GM23338 (cell line): ENCODE data around the gene C10orf71. TPM values are rescaled to one million over a fixed set of nuclear protein-coding genes. Genes with fewer than 3 reads are reported as not detected.

Source experiments
- ATAC-seq: fragments of 200-7000 bp; cut with Tn5 transposase; 3 replicates; pipeline ENCODE4 v1.9.1; 2020
- DNase-seq: peaks from one replicate; pipeline ENCODE4 v3.0.0-alpha.2; 2015; ENCODE audit warnings: low spot score
- H2AFZ ChIP-seq: fragments of 200-600 bp; sonication (generic); 2 replicates; pipeline ENCODE4 v1.8.0; 2016; ENCODE audit warnings: antibody characterized with exemption, mild to moderate bottlenecking, moderate library complexity
- H3F3A ChIP-seq: fragments of 200-600 bp; sonication (generic); replicated peaks from 2 replicates; pipeline ENCODE4 v1.8.0; 2017; ENCODE audit warnings: antibody characterized with exemption, mixed run types, low read depth
- H3K27ac ChIP-seq: fragments of 200-600 bp; sonication (generic); 2 replicates; pipeline ENCODE4 v1.6.1; 2016; ENCODE audit warnings: low read depth
- H3K27me3 ChIP-seq: fragments of 200-600 bp; sonication (generic); 2 replicates; pipeline ENCODE4 v1.8.0; 2016; ENCODE audit warnings: mild to moderate bottlenecking, mixed run types, moderate library complexity; ENCODE audit not compliant: insufficient read depth
- H3K36me3 ChIP-seq: fragments of 200-600 bp; sonication (generic); 2 replicates; pipeline ENCODE4 v1.8.0; 2016; ENCODE audit warnings: mild to moderate bottlenecking; ENCODE audit not compliant: insufficient read depth
- H3K4me1 ChIP-seq: fragments of 200-600 bp; sonication (generic); 2 replicates; pipeline ENCODE4 v1.8.0; 2016; ENCODE audit warnings: mild to moderate bottlenecking, moderate library complexity; ENCODE audit not compliant: insufficient read depth
- H3K4me2 ChIP-seq: fragments of 200-600 bp; sonication (generic); 2 replicates; pipeline ENCODE4 v1.7.1; 2017; ENCODE audit warnings: mixed run types
- H3K4me3 ChIP-seq: fragments of 200-600 bp; sonication (generic); 2 replicates; pipeline ENCODE4 v1.6.1; 2016; ENCODE audit warnings: mixed run types
- H3K79me2 ChIP-seq: fragments of 200-600 bp; sonication (generic); replicated peaks from 2 replicates; pipeline ENCODE4 v1.8.0; 2017; ENCODE audit warnings: mild to moderate bottlenecking; ENCODE audit not compliant: insufficient read depth
- H3K9me2 ChIP-seq: fragments of 200-600 bp; sonication (generic); 2 replicates; pipeline ENCODE4 v1.8.0; 2017; ENCODE audit not compliant: insufficient read depth
- H4K20me1 ChIP-seq: fragments of 200-600 bp; sonication (generic); replicated peaks from 2 replicates; pipeline ENCODE4 v1.8.0; 2017; ENCODE audit warnings: mild to moderate bottlenecking; ENCODE audit not compliant: insufficient read depth
- H3K27ac Mint-ChIP-seq: 2 replicates; pipeline ENCODE4 v1.8.0; 2020; ENCODE audit warnings: inconsistent platforms, mild to moderate bottlenecking, moderate library complexity, mixed read lengths
- H3K27me3 Mint-ChIP-seq: 3 replicates; pipeline ENCODE4 v1.8.0; 2022; ENCODE audit warnings: low read depth, mild to moderate bottlenecking, moderate library complexity, mixed read lengths, inconsistent platforms; ENCODE audit not compliant: insufficient read depth, poor library complexity
- H3K36me3 Mint-ChIP-seq: 3 replicates; pipeline ENCODE4 v1.8.0; 2021; ENCODE audit warnings: low read depth, mild to moderate bottlenecking, inconsistent platforms, moderate library complexity, mixed read lengths
- H3K4me1 Mint-ChIP-seq: 3 replicates; pipeline ENCODE4 v1.8.0; 2020; ENCODE audit warnings: mild to moderate bottlenecking, inconsistent platforms, mixed read lengths
- H3K4me3 Mint-ChIP-seq: 3 replicates; pipeline ENCODE4 v1.8.0; 2021; ENCODE audit warnings: moderate library complexity, mild to moderate bottlenecking, inconsistent platforms, mixed read lengths
- H3K9me3 Mint-ChIP-seq: 3 replicates; pipeline ENCODE4 v1.8.0; 2020; ENCODE audit warnings: moderate library complexity, mild to moderate bottlenecking, inconsistent platforms, mixed read lengths
- CTCF ChIP-seq, 2 experiments: fragments of 200-600 bp in 1 of 2; sonication (generic) in 1 of 2; conservative IDR thresholded peaks; 2 replicates each; pipeline versions ENCODE4 v1.5.1 to v1.6.1; 2016 to 2017; ENCODE audit warnings: antibody characterized with exemption in 2 of 2, low read depth in 2 of 2, mild to moderate bottlenecking in 2 of 2, moderate library complexity in 1 of 2
- EZH2 ChIP-seq: fragments of 200-600 bp; sonication (generic); IDR thresholded peaks from one replicate; pipeline ENCODE4 v1.8.0; 2017; ENCODE audit warnings: antibody characterized with exemption, mild to moderate bottlenecking, low read depth; ENCODE audit not compliant: unreplicated experiment
- EZH2phosphoT487 ChIP-seq: fragments of 200-600 bp; sonication (generic); IDR thresholded peaks from one replicate; pipeline ENCODE4 v1.8.1; 2018; ENCODE audit warnings: antibody characterized with exemption; ENCODE audit not compliant: unreplicated experiment
- JUNB ChIP-seq: IDR thresholded peaks from one replicate; pipeline ENCODE4 v1.6.1; 2016; ENCODE audit warnings: antibody characterized with exemption; ENCODE audit not compliant: unreplicated experiment
- NANOG ChIP-seq: IDR thresholded peaks from 2 replicates; pipeline ENCODE4 v1.6.1; 2016; ENCODE audit warnings: antibody characterized with exemption, borderline replicate concordance
- POLR2AphosphoS5 ChIP-seq: IDR thresholded peaks from 2 replicates; pipeline ENCODE4 v1.6.1; 2016; ENCODE audit warnings: antibody characterized with exemption, low read depth
- REST ChIP-seq: IDR thresholded peaks from one replicate; pipeline ENCODE4 v1.6.1; 2018; ENCODE audit warnings: antibody characterized with exemption; ENCODE audit not compliant: unreplicated experiment
- ZNF114 ChIP-seq: fragments of 250-450 bp; sonication (Bioruptor Pico); IDR thresholded peaks from 2 replicates; pipeline ENCODE4 v1.5.0; 2020; ENCODE audit warnings: mild to moderate bottlenecking, moderate library complexity
- ZNF331 ChIP-seq: fragments of 250-450 bp; sonication (Bioruptor Pico); IDR thresholded peaks from 2 replicates; pipeline ENCODE4 v1.5.0; 2020; ENCODE audit warnings: low read depth, mild to moderate bottlenecking, moderate library complexity
- polyA plus RNA-seq: library from polyadenylated mRNA; unstranded; fragments of >200 nt; fragmentation: Nextera tagmentation; extraction: Ambion mirVana; gene quantifications from 2 replicates; pipeline ENCODE4 v1.2.1, GENCODE V29; 2016
- total RNA-seq: library from RNA; depleted of rRNA; stranded (reverse); fragments of >200 nt; shearing (Covaris generic); gene quantifications from 2 replicates; pipeline ENCODE4 v1.2.3, GENCODE V29; 2014
- TF ChIP-seq, protein P1 (sequence below): IDR thresholded peaks from 2 replicates; pipeline ENCODE4 v1.6.1; 2016; ENCODE audit warnings: antibody characterized with exemption
- TF ChIP-seq, protein P2 (sequence below): fragments of 250-450 bp; sonication (Bioruptor Pico); IDR thresholded peaks from 2 replicates; pipeline ENCODE4 v1.5.0; 2020; ENCODE audit warnings: mild to moderate bottlenecking, moderate library complexity

C10orf71 gene
- total and polyA plus RNA-seq, 2 experiments from 2014 or later: not detected

- no peaks in the 10 kb centered on the region for H3K36me3 Mint-ChIP-seq
- Histone ChIP-seq H3F3A (no peaks in the 10 kb centered on the region), H3K79me2 (no peaks in the 10 kb centered on the region), H3K27ac (no peak overlapping the region), H4K20me1 (no peaks in the 10 kb centered on the region), H3K4me3 (no peak overlapping the region), H3K9me2 (no peaks in the 10 kb centered on the region), H2AFZ (no peak overlapping the region), H3K27me3 (no peaks in the 10 kb centered on the region), H3K4me2 (no peak overlapping the region), H3K4me1 (no peaks in the 10 kb centered on the region), H3K36me3 (no peaks in the 10 kb centered on the region)
- DNase-seq (no peak), ATAC-seq (no peak)
- H3K9me3 Mint-ChIP-seq: no peaks in the 10 kb centered on the region; the same call in 2 of the 3 replicates
- H3K4me1 Mint-ChIP-seq: peaks cover 7% of the 10 kb centered on the region
- H3K4me3 Mint-ChIP-seq: no peak overlapping the region
- H3K27ac Mint-ChIP-seq: no peak overlapping the region
- TF ChIP-seq CTCF (conservative IDR thresholded peaks at IDR 0.05; ENCODE audit: low read depth in 2 of 2): no peak
- TF ChIP-seq ZNF331 (CRISPR knock-in tag): no peak
- no peak for TF ChIP-seq ZNF114
- no peak for TF ChIP-seq REST
- no peak for TF ChIP-seq JUNB
- no peak for TF ChIP-seq EZH2phosphoT487
- no peak for TF ChIP-seq POLR2AphosphoS5
- TF ChIP-seq, protein P1, sequence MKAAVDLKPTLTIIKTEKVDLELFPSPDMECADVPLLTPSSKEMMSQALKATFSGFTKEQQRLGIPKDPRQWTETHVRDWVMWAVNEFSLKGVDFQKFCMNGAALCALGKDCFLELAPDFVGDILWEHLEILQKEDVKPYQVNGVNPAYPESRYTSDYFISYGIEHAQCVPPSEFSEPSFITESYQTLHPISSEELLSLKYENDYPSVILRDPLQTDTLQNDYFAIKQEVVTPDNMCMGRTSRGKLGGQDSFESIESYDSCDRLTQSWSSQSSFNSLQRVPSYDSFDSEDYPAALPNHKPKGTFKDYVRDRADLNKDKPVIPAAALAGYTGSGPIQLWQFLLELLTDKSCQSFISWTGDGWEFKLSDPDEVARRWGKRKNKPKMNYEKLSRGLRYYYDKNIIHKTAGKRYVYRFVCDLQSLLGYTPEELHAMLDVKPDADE: no peak
- TF ChIP-seq, protein P2, sequence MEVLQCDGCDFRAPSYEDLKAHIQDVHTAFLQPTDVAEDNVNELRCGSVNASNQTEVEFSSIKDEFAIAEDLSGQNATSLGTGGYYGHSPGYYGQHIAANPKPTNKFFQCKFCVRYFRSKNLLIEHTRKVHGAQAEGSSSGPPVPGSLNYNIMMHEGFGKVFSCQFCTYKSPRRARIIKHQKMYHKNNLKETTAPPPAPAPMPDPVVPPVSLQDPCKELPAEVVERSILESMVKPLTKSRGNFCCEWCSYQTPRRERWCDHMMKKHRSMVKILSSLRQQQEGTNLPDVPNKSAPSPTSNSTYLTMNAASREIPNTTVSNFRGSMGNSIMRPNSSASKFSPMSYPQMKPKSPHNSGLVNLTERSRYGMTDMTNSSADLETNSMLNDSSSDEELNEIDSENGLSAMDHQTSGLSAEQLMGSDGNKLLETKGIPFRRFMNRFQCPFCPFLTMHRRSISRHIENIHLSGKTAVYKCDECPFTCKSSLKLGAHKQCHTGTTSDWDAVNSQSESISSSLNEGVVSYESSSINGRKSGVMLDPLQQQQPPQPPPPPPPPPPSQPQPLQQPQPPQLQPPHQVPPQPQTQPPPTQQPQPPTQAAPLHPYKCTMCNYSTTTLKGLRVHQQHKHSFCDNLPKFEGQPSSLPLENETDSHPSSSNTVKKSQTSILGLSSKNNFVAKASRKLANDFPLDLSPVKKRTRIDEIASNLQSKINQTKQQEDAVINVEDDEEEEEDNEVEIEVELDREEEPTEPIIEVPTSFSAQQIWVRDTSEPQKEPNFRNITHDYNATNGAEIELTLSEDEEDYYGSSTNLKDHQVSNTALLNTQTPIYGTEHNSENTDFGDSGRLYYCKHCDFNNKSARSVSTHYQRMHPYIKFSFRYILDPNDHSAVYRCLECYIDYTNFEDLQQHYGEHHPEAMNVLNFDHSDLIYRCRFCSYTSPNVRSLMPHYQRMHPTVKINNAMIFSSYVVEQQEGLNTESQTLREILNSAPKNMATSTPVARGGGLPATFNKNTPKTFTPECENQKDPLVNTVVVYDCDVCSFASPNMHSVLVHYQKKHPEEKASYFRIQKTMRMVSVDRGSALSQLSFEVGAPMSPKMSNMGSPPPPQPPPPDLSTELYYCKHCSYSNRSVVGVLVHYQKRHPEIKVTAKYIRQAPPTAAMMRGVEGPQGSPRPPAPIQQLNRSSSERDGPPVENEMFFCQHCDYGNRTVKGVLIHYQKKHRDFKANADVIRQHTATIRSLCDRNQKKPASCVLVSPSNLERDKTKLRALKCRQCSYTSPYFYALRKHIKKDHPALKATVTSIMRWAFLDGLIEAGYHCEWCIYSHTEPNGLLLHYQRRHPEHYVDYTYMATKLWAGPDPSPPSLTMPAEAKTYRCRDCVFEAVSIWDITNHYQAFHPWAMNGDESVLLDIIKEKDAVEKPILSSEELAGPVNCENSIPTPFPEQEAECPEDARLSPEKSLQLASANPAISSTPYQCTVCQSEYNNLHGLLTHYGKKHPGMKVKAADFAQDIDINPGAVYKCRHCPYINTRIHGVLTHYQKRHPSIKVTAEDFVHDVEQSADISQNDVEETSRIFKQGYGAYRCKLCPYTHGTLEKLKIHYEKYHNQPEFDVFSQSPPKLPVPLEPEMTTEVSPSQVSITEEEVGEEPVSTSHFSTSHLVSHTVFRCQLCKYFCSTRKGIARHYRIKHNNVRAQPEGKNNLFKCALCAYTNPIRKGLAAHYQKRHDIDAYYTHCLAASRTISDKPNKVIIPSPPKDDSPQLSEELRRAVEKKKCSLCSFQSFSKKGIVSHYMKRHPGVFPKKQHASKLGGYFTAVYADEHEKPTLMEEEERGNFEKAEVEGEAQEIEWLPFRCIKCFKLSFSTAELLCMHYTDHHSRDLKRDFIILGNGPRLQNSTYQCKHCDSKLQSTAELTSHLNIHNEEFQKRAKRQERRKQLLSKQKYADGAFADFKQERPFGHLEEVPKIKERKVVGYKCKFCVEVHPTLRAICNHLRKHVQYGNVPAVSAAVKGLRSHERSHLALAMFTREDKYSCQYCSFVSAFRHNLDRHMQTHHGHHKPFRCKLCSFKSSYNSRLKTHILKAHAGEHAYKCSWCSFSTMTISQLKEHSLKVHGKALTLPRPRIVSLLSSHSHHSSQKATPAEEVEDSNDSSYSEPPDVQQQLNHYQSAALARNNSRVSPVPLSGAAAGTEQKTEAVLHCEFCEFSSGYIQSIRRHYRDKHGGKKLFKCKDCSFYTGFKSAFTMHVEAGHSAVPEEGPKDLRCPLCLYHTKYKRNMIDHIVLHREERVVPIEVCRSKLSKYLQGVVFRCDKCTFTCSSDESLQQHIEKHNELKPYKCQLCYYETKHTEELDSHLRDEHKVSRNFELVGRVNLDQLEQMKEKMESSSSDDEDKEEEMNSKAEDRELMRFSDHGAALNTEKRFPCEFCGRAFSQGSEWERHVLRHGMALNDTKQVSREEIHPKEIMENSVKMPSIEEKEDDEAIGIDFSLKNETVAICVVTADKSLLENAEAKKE (CRISPR knock-in tag): no peak
- no peak for TF ChIP-seq EZH2
- TF ChIP-seq NANOG: no peak
- H3K27me3 Mint-ChIP-seq: peaks cover 7% of the 10 kb centered on the region
Measured at GRCh38 chr10:49325916-49326783, 27.2 kb downstream of the C10orf71 start.
